D721Med (cell line): ENCODE data around the gene SLC44A3.

ENCODE experiments used
- DNase-seq: peaks from one replicate; pipeline ENCODE4 v3.0.0; 2011; ENCODE audit warnings: low spot score; ENCODE audit not compliant: insufficient read length
- FAIRE-seq: peaks from 2 replicates; lab custom pipeline; 2011; peaks lifted over from hg19 to GRCh38; lab: Jason Lieb, UNC
- CTCF ChIP-seq: IDR thresholded peaks from 2 replicates; pipeline ENCODE4 v1.5.1; 2012; ENCODE audit warnings: mild to moderate bottlenecking, control low read depth; ENCODE audit not compliant: insufficient read depth; ENCODE audit errors: missing control alignments

Gene SLC44A3

GRCh38 chr1:94892604-94893254 is 72.6 kb downstream of the SLC44A3 start:
- DNase-seq: no peak

GRCh38 chr1:94894630-94895029 is 74.5 kb downstream of the SLC44A3 start:
- DNase-seq (no peak), FAIRE-seq (no peak)
- TF ChIP-seq CTCF: no peak

More at GRCh38 chr1:94892604-94893254, 72.6 kb downstream of the SLC44A3 start:
- TF ChIP-seq CTCF: no peak
- FAIRE-seq: no peak

- FAIRE-seq: no peak
- no peak for TF ChIP-seq CTCF
- no peak for DNase-seq
Observed at GRCh38 chr1:94895518-94895917, 75.4 kb downstream of the SLC44A3 start.

GRCh38 chr1:94898491-94899385 is 78.6 kb downstream of the SLC44A3 start:
- FAIRE-seq (no peak), DNase-seq (no peak)

GRCh38 chr1:94899756-94900155 is 79.6 kb downstream of the SLC44A3 start:
- no peak for FAIRE-seq
- no peak for TF ChIP-seq CTCF

More at GRCh38 chr1:94898491-94899385, 78.6 kb downstream of the SLC44A3 start:
- no peak for TF ChIP-seq CTCF

GRCh38 chr1:94901841-94902240 is 81.7 kb downstream of the SLC44A3 start:
- no peak for FAIRE-seq
- no peak for TF ChIP-seq CTCF
- DNase-seq: no peak

More at GRCh38 chr1:94899756-94900155, 79.6 kb downstream of the SLC44A3 start:
- DNase-seq: no peak
